Stimulated activated CD8-positive, alpha-beta memory T cell treated with anti-CD3 and anti-CD28 coated beads, Interleukin-4, amount 100 ng/mL, for 4 hours (primary cell): ENCODE data around the gene TCF7L2.

ENCODE experiments used
- DNase-seq, 2 donors: peaks; one replicate each; pipeline ENCODE4 v3.0.0-alpha.2; 2020; ENCODE audit warnings: low read depth in 2 of 2, low spot score in 1 of 2

Gene TCF7L2

GRCh38 chr10:113020838-113021237 is 70.8 kb downstream of the TCF7L2 start:
- DNase-seq, result no peak

GRCh38 chr10:113021268-113022040 is 71.4 kb downstream of the TCF7L2 start:
- DNase-seq, result no peak

- no peak for DNase-seq
Observed at GRCh38 chr10:113022265-113022664, 72.2 kb downstream of the TCF7L2 start.

GRCh38 chr10:113023017-113023416 is 73.0 kb downstream of the TCF7L2 start:
- no peak for DNase-seq

GRCh38 chr10:113024930-113025329 is 74.9 kb downstream of the TCF7L2 start:
- DNase-seq, result no peak

GRCh38 chr10:113025487-113025886 is 75.4 kb downstream of the TCF7L2 start:
- DNase-seq, result no peak

- DNase-seq, result no peak
Observed at GRCh38 chr10:113026679-113027078, 76.6 kb downstream of the TCF7L2 start.

GRCh38 chr10:113027230-113027573 is 77.2 kb downstream of the TCF7L2 start:
- no peak for DNase-seq

- DNase-seq, result no peak
Observed at GRCh38 chr10:113027574-113028455, 77.8 kb downstream of the TCF7L2 start.

- no peak for DNase-seq
Observed at GRCh38 chr10:113028456-113029440, 78.7 kb downstream of the TCF7L2 start.

- no peak for DNase-seq
Observed at GRCh38 chr10:113030453-113030852, 80.4 kb downstream of the TCF7L2 start.

- no peak for DNase-seq
Observed at GRCh38 chr10:113031147-113031546, 81.1 kb downstream of the TCF7L2 start.

GRCh38 chr10:113033991-113034390 is 83.9 kb downstream of the TCF7L2 start:
- DNase-seq, result no peak

- DNase-seq, result no peak
Observed at GRCh38 chr10:113035732-113036312, 85.8 kb downstream of the TCF7L2 start.

GRCh38 chr10:113036619-113037018 is 86.6 kb downstream of the TCF7L2 start:
- no peak for DNase-seq

- DNase-seq, result no peak
Observed at GRCh38 chr10:113037218-113037617, 87.2 kb downstream of the TCF7L2 start.

GRCh38 chr10:113038183-113038582 is 88.1 kb downstream of the TCF7L2 start:
- no peak for DNase-seq

GRCh38 chr10:113038985-113039384 is 88.9 kb downstream of the TCF7L2 start:
- no peak for DNase-seq

- no peak for DNase-seq
Observed at GRCh38 chr10:113041324-113041723, 91.3 kb downstream of the TCF7L2 start.

- no peak for DNase-seq
Observed at GRCh38 chr10:113041841-113042750, 92.0 kb downstream of the TCF7L2 start.
